Suprapubic skin (tissue), 4 donors: ENCODE results near the gene GUCY2F. TPM values are rescaled to one million over a fixed set of nuclear protein-coding genes. Genes with fewer than 3 reads are reported as not detected.

Source experiments
- DNase-seq, 2 donors: peaks; one replicate each; pipeline ENCODE4 v3.0.0-alpha.2; 2019; ENCODE audit warnings: low spot score in 2 of 2
- H3K27ac ChIP-seq: fragments of 200-600 bp; sonication (generic); one replicate; pipeline ENCODE4 v1.5.1; 2019
- H3K27me3 ChIP-seq: fragments of 200-600 bp; sonication (generic); one replicate; pipeline ENCODE4 v1.5.1; 2019
- H3K36me3 ChIP-seq: fragments of 200-600 bp; sonication (generic); one replicate; pipeline ENCODE4 v1.5.1; 2019
- H3K4me1 ChIP-seq: fragments of 200-600 bp; sonication (generic); one replicate; pipeline ENCODE4 v1.5.1; 2019
- H3K4me3 ChIP-seq: fragments of 200-600 bp; sonication (generic); one replicate; pipeline ENCODE4 v1.5.1; 2019; ENCODE audit warnings: mild to moderate bottlenecking
- H3K9me3 ChIP-seq: fragments of 200-600 bp; sonication (generic); one replicate; pipeline ENCODE4 v1.5.1; 2019
- CTCF ChIP-seq, 2 donors: fragments of 200-600 bp in 1 of 2; fragments of 450-650 bp in 1 of 2; sonication (generic) in 1 of 2; IDR thresholded peaks; one replicate each; pipeline ENCODE4 v1.5.1; 2016 to 2019; ENCODE audit warnings: antibody characterized with exemption in 2 of 2, mild to moderate bottlenecking in 1 of 2, moderate library complexity in 1 of 2
- EP300 ChIP-seq: sonication (generic); formaldehyde crosslinking; IDR thresholded peaks from one replicate; pipeline ENCODE4 v1.6.1; 2017; ENCODE audit warnings: antibody characterized with exemption
- POLR2A ChIP-seq, 2 donors: fragments of 450-650 bp; IDR thresholded peaks; one replicate each; pipeline ENCODE4 v1.6.1; 2017; ENCODE audit warnings: antibody characterized with exemption in 2 of 2, mild to moderate bottlenecking in 2 of 2, moderate library complexity in 2 of 2
- POLR2AphosphoS5 ChIP-seq, 3 donors: sonication (generic); formaldehyde crosslinking; IDR thresholded peaks; one replicate each; pipeline ENCODE4 v1.6.1; 2017; ENCODE audit warnings: antibody characterized with exemption in 3 of 3
- WGBS: methylation state at CpG from one replicate; pipeline ENCODE4 v1.1.5; 2018; 5-methylcytosine and 5-hydroxymethylcytosine counted together
- total RNA-seq, 4 donors: library from RNA; depleted of rRNA; stranded (reverse); fragments of >200 nt; gene quantifications; one replicate each; pipeline ENCODE4 v1.1.0, GENCODE V29; 2016

The GUCY2F gene
- total RNA-seq, 4 donors from 2014 or later = not detected

GRCh38 chrX:109352066-109352588 is 129.8 kb downstream of the GUCY2F start:
- H3K9me3 ChIP-seq = no peaks in the 10 kb centered on the region
- TF ChIP-seq POLR2AphosphoS5 (IDR thresholded peaks at IDR 0.05) = no peak
- no peak for TF ChIP-seq EP300
- no peak for TF ChIP-seq CTCF (IDR thresholded peaks at IDR 0.05)
- no peak for TF ChIP-seq POLR2A (IDR thresholded peaks at IDR 0.05)
- H3K27me3 ChIP-seq = no peaks in the 10 kb centered on the region
- H3K36me3 ChIP-seq = no peaks in the 10 kb centered on the region
- no peak for DNase-seq
- 58% methylated on average over 4 of the region's 4 CpGs for WGBS
- H3K4me3 ChIP-seq = no peak overlapping the region
- H3K4me1 ChIP-seq = no peaks in the 10 kb centered on the region
- H3K27ac ChIP-seq = no peak overlapping the region

GRCh38 chrX:109351557-109351956 is 130.3 kb downstream of the GUCY2F start:
- Histone ChIP-seq H3K36me3 (no peaks in the 10 kb centered on the region), H3K4me3 (no peak overlapping the region), H3K4me1 (no peaks in the 10 kb centered on the region), H3K9me3 (no peaks in the 10 kb centered on the region), H3K27me3 (no peaks in the 10 kb centered on the region), H3K27ac (no peak overlapping the region)
- TF ChIP-seq EP300 (no peak), CTCF (IDR thresholded peaks at IDR 0.05) (no peak), POLR2A (IDR thresholded peaks at IDR 0.05) (no peak), POLR2AphosphoS5 (IDR thresholded peaks at IDR 0.05) (no peak)
- 83% methylated on average over 3 of the region's 3 CpGs for WGBS
- no peak for DNase-seq

GRCh38 chrX:109350551-109350950 is 131.3 kb downstream of the GUCY2F start:
- TF ChIP-seq POLR2A (IDR thresholded peaks at IDR 0.05) = no peak
- TF ChIP-seq EP300 = no peak
- TF ChIP-seq POLR2AphosphoS5 (IDR thresholded peaks at IDR 0.05) = no peak
- no peak for TF ChIP-seq CTCF (IDR thresholded peaks at IDR 0.05)
- Histone ChIP-seq H3K27ac (no peak overlapping the region), H3K9me3 (no peaks in the 10 kb centered on the region), H3K36me3 (no peaks in the 10 kb centered on the region), H3K4me1 (no peaks in the 10 kb centered on the region), H3K4me3 (no peak overlapping the region), H3K27me3 (no peaks in the 10 kb centered on the region)
- 42% methylated on average over 4 of the region's 4 CpGs for WGBS
- no peak for DNase-seq

GRCh38 chrX:109350051-109350450 is 131.8 kb downstream of the GUCY2F start:
- TF ChIP-seq CTCF (IDR thresholded peaks at IDR 0.05) (no peak), POLR2A (IDR thresholded peaks at IDR 0.05) (no peak)
- Histone ChIP-seq H3K4me1 (no peaks in the 10 kb centered on the region), H3K36me3 (no peaks in the 10 kb centered on the region), H3K27me3 (no peaks in the 10 kb centered on the region), H3K27ac (no peak overlapping the region), H3K9me3 (no peaks in the 10 kb centered on the region), H3K4me3 (no peak overlapping the region)
- no peak for DNase-seq

- WGBS = 33% methylated on average over 3 of the region's 3 CpGs
- TF ChIP-seq CTCF (IDR thresholded peaks at IDR 0.05) = no peak
Observed at GRCh38 chrX:109347632-109348031, 134.3 kb downstream of the GUCY2F start.

More at GRCh38 chrX:109347632-109348031, 134.3 kb downstream of the GUCY2F start:
- no peak for DNase-seq
- no peaks in the 10 kb centered on the region for H3K9me3 ChIP-seq
- no peak overlapping the region for H3K27ac ChIP-seq
- no peaks in the 10 kb centered on the region for H3K27me3 ChIP-seq
- H3K36me3 ChIP-seq = no peaks in the 10 kb centered on the region
- H3K4me3 ChIP-seq = no peak overlapping the region
- no peaks in the 10 kb centered on the region for H3K4me1 ChIP-seq
